ENCODE results near the gene FRMPD4.

FRMPD4 gene

DNA sequence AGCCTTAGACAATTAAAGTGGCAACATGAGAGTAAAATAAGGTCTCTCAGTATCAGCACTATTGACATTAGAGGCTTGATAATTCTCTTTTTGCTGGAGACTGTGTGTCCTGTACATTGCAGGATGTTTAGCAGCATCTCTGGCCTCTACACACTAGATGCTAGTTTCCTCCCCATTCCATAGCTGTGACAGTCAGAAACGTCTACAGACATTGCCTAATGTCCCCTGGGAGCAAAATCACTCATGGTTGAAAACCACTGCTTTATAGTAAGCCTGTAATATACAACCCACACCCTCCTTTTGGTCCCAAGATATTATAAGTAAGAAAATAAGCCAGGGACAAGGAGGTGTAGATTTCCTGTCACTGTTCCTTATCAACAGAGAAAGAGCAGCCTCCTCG lies 166.0 kb downstream of the FRMPD4 start:
- H3K27me3 Mint-ChIP-seq, result no peaks in the 10 kb centered on the region
- H3K4me1 Mint-ChIP-seq, result no peaks in the 10 kb centered on the region
- no peaks in the 10 kb centered on the region for H3K36me3 Mint-ChIP-seq
- CTCF ChIA-PET, result no interaction called here
- DNase-seq, result no peak
- H3K27ac Mint-ChIP-seq, result no peak overlapping the region
- no peak overlapping the region for H3K4me3 Mint-ChIP-seq
- H3K9me3 Mint-ChIP-seq, result no peaks in the 10 kb centered on the region

DNA sequence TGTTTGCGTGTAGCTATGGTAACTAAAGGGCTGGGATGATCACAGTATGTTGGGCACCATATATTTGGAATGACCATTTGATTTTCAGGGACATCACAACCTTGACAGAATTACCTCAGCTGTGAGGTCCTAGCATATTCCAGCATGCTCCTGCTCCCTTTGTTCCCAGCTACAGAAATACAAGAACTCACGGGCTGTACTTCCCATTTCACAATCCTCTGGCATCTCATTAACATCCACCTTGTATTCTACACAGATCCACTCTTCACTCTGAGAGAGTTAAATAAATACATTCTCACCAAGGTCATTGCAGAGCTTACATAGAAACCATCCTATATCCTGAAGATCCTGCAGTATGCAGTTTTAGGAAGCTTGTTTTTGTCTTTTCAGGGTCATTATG lies 169.7 kb downstream of the FRMPD4 start:
- CTCF ChIA-PET, result no interaction called here
- Mint-ChIP-seq H3K27ac (no peak overlapping the region), H3K36me3 (no peaks in the 10 kb centered on the region), H3K4me1 (no peaks in the 10 kb centered on the region), H3K4me3 (no peak overlapping the region), H3K27me3 (no peaks in the 10 kb centered on the region), H3K9me3 (no peaks in the 10 kb centered on the region)
- DNase-seq, result no peak

DNA sequence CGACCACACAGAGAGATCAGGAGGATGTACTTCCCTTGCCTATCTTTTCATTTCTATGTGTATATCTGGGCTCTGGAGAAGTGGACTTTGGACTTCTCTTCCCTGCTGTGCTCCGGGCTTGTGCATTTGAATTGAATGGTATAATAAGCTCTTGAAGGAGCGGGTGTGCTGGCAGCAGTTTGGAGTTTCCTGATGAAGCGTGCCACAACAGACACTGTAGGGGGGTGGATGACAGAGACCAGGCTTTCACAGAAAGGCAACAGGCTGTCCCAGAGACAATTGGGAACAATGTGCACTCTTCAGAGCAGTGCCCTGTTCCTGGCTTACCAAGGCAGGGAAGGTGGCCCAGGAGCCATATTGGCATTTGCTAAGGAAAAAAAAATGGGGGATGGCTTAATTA lies 170.1 kb downstream of the FRMPD4 start:
- no peak overlapping the region for H3K27ac Mint-ChIP-seq
- no peaks in the 10 kb centered on the region for H3K27me3 Mint-ChIP-seq
- DNase-seq, result no peak
- CTCF ChIA-PET, result no interaction called here
- H3K4me3 Mint-ChIP-seq, result no peak overlapping the region
- no peaks in the 10 kb centered on the region for H3K4me1 Mint-ChIP-seq
- H3K36me3 Mint-ChIP-seq, result no peaks in the 10 kb centered on the region
- H3K9me3 Mint-ChIP-seq, result no peaks in the 10 kb centered on the region

DNA sequence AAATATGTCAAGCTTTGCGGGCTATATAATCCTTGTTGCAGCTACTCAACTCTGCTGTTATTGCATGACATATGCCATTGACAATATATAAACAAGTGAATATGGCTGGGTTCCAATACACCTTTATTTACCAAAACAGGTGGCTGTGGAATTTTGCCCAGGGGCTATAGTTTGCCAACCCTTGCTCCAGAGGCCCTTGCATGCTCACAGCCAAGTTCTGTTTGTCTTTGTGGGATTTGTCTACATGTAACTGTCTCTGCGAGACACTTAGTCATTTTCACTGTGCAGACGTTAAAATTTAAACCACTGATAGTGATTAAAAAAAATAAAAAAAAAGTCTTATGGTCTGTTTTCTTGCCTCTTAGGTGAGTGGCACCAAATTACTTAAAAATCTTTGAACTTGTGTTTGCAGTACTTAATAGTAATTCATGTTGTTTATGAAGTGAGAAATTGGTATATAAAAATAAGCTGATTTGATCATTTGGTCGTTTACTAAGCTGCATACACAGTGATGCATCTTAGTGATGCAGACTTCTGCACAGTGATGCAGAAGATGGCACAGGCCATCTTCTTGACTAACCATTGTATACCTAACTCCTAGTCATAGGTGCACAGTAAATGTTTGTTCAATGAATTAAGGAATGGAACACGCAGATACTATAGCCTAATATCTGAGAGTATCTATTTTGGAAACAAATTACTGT lies 170.9 kb downstream of the FRMPD4 start:
- Mint-ChIP-seq H3K4me1 (no peaks in the 10 kb centered on the region), H3K36me3 (no peaks in the 10 kb centered on the region), H3K27me3 (no peaks in the 10 kb centered on the region), H3K27ac (no peak overlapping the region), H3K9me3 (no peaks in the 10 kb centered on the region), H3K4me3 (no peak overlapping the region)
- DNase-seq, result no peak
- CTCF ChIA-PET, result no interaction called here

DNA sequence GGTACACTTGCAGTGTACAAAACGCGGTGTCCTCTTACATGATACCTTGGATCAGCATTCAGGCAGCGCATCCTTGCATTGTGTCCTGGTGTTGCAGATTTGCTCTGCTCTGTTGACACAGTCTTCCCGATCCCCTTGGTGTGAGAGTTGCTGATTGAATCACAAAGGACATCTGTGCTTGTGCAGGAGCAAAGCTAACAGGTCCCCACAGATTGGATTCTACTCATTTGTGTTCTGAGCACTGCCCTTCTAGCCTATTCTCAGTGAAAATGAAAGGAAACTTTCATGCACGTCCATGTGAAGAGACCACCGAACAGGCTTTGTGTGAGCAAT lies 171.4 kb downstream of the FRMPD4 start:
- Mint-ChIP-seq H3K27ac (no peak overlapping the region), H3K9me3 (no peaks in the 10 kb centered on the region), H3K4me1 (no peaks in the 10 kb centered on the region), H3K36me3 (no peaks in the 10 kb centered on the region), H3K27me3 (no peaks in the 10 kb centered on the region), H3K4me3 (no peak overlapping the region)
- no peak for DNase-seq
- CTCF ChIA-PET, result no interaction called here

DNA sequence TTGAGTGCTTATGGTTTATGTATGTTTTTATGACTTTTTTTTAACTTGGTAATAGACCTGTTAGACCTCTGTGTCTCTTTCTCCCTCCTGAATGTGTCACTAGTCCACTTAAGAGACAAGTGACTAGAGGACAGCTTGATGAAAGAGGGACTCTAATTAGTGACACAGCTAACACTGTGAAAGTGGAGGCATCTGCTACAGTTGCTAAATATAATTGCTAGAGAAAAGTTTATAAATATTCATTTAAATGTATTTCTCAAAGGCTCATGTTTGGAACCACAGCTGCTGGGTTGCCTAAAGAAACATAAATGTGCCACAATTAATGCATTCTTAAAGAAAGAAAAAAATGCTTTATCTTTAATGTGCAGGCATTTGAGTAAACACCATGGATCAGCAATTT lies 176.4 kb downstream of the FRMPD4 start:
- H3K9me3 Mint-ChIP-seq, result no peaks in the 10 kb centered on the region
- no peak overlapping the region for H3K27ac Mint-ChIP-seq
- H3K4me3 Mint-ChIP-seq, result no peak overlapping the region
- CTCF ChIA-PET, result no interaction called here
- H3K4me1 Mint-ChIP-seq, result no peaks in the 10 kb centered on the region
- H3K27me3 Mint-ChIP-seq, result no peaks in the 10 kb centered on the region
- no peak for DNase-seq
- H3K36me3 Mint-ChIP-seq, result no peaks in the 10 kb centered on the region

DNA sequence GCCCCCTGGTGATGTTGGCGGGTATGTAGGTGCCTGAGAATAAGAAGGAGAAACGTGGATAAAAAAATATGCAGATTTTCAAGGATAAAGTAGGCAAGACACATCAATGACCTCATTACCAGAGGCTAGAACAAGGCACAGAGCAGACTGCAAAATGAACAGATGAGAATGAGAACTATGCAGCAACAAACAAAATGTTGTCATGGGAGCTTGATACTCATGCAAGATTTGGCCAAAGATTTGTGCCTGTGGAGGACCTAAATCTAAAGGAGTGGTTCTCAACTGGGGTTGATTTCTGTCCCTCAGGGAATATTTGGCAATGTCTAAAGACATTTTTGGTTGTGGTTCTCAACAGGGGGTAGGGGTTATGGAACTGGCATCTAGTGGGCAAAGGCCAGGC lies 177.3 kb downstream of the FRMPD4 start:
- H3K9me3 Mint-ChIP-seq, result no peaks in the 10 kb centered on the region
- CTCF ChIA-PET, result no interaction called here
- H3K4me1 Mint-ChIP-seq, result no peaks in the 10 kb centered on the region
- DNase-seq, result no peak
- H3K27me3 Mint-ChIP-seq, result no peaks in the 10 kb centered on the region
- H3K4me3 Mint-ChIP-seq, result no peak overlapping the region
- H3K36me3 Mint-ChIP-seq, result no peaks in the 10 kb centered on the region
- no peak overlapping the region for H3K27ac Mint-ChIP-seq

DNA sequence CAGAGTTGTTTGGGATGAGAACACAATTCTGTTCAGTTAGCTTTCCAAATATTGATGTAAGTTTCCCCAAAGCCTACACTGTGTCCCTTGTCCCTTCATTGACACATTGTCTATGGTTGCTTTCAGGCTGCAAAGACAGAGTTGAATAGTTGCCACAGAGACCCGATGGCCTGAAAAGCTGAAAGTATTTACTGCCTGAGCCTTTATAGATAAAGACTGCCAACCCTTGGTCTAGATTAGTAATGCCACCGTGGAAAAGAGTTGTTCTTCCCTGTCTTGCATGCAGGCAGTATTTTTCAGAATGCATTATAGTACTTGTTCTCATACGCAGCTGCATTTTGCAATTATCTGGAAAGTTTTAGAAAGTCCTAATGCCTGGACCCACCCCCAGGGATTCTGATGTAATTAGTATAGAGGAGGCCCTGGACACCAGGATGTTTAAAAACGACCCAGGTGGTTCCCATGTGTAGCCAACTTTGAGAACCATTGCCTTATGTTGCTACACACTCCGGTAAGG lies 180.8 kb downstream of the FRMPD4 start:
- CTCF ChIA-PET, result no interaction called here
- no peaks in the 10 kb centered on the region for H3K27me3 Mint-ChIP-seq
- no peaks in the 10 kb centered on the region for H3K9me3 Mint-ChIP-seq
- DNase-seq, result no peak
- H3K4me3 Mint-ChIP-seq, result no peak overlapping the region
- H3K27ac Mint-ChIP-seq, result no peak overlapping the region
- H3K36me3 Mint-ChIP-seq, result no peaks in the 10 kb centered on the region
- H3K4me1 Mint-ChIP-seq, result no peaks in the 10 kb centered on the region

DNA sequence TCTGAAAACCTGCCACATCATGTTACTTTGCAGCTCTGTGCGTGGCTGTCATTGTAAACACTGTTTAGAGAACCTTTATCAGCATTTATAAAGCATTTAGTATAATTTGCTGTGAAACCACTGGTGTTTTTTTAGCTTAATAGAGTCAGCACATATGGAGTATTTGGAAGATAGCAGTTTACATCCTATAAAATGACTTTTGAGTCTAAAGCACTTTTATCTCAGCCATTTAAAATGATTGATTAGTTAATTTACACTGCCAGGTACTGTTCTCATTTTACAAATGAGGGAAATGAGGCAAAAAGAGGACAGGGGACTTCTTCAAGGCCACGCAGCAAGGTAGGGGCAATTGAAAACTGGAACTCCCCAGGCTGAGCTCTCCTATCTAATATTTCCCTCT lies 181.7 kb downstream of the FRMPD4 start:
- CTCF ChIA-PET, result no interaction called here
- H3K27me3 Mint-ChIP-seq, result no peaks in the 10 kb centered on the region
- no peak for DNase-seq
- H3K4me1 Mint-ChIP-seq, result no peaks in the 10 kb centered on the region
- no peaks in the 10 kb centered on the region for H3K36me3 Mint-ChIP-seq
- H3K9me3 Mint-ChIP-seq, result no peaks in the 10 kb centered on the region
- no peak overlapping the region for H3K4me3 Mint-ChIP-seq
- H3K27ac Mint-ChIP-seq, result no peak overlapping the region

DNA sequence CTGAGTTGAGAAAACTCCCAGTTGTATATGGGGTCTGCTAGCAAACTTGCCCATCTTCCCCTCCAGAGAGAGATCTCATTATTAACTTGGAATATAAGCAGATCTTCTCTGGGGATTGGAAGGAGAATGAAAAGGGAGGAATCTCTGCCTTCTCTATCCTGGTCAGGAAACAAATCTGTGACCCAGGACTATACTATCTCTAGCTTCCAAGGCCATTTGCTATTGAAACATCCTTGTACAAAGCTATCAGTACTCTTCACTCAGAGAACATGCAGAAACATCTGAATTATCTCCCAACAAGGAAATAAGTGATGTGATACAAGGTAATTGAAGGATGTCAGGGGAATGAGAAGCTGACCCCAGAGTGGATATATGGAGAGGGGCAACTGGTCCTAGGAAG lies 183.8 kb downstream of the FRMPD4 start:
- CTCF ChIA-PET, result no interaction called here

DNA sequence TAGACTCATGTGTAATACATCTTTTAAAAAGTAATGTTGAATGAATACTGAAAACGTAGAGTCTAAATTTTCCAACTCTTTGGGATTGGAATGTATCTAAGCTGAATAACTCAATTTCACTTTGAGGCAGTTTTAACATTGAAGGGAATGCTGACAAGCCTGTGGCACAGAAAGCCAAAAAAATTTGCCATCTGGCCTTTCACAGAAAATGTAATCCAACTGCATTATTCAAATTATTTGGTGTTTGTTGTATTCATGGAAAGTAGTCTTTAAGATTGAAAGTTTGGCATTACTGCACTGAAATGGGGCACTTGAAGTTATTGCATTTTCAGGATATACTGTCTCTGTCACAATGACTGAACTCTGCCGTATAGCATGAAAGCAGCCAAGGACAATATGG lies 186.9 kb downstream of the FRMPD4 start:
- H3K27me3 Mint-ChIP-seq, result no peaks in the 10 kb centered on the region
- no peak overlapping the region for H3K27ac Mint-ChIP-seq
- CTCF ChIA-PET, result interaction anchor here (0.6 kb wide), 1 partner anchor 19 kb away, joined by 3 read pairs; no protein-coding TSS in a partner anchor
- no peaks in the 10 kb centered on the region for H3K4me1 Mint-ChIP-seq
- H3K4me3 Mint-ChIP-seq, result no peak overlapping the region
- H3K9me3 Mint-ChIP-seq, result no peaks in the 10 kb centered on the region
- H3K36me3 Mint-ChIP-seq, result no peaks in the 10 kb centered on the region
- DNase-seq, result no peak

More for the DNA sequence above, 183.8 kb downstream of the FRMPD4 start:
- H3K4me3 Mint-ChIP-seq, result no peak overlapping the region
- H3K27me3 Mint-ChIP-seq, result no peaks in the 10 kb centered on the region
- peak overlapping the region; percentile 17 for H3K27ac Mint-ChIP-seq
- H3K36me3 Mint-ChIP-seq, result no peaks in the 10 kb centered on the region
- H3K9me3 Mint-ChIP-seq, result no peaks in the 10 kb centered on the region
- no peak for DNase-seq
- no peaks in the 10 kb centered on the region for H3K4me1 Mint-ChIP-seq

DNA sequence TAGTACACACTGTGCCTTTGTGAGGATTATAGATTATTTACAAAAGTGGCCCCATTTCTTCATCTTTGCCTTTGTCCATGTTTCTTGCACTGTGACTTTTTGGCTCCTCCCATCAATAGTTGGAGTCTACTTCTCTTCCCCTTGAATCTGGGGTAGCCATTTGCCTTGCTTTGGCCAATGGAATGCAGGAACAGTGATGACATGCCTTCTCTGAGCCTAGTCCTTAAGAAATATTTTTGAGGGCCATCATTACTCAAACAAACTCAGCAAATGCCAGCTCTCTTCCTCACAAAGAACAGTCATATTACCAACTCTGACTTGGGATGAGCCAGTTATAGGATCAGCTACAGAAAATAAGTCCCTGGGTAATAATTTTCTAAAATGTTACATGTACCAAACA lies 189.6 kb downstream of the FRMPD4 start:
- Mint-ChIP-seq H3K36me3 (no peaks in the 10 kb centered on the region), H3K27me3 (no peaks in the 10 kb centered on the region), H3K4me3 (no peak overlapping the region), H3K9me3 (no peaks in the 10 kb centered on the region), H3K27ac (no peak overlapping the region), H3K4me1 (no peaks in the 10 kb centered on the region)
- DNase-seq, result no peak
- CTCF ChIA-PET, result no interaction called here

DNA sequence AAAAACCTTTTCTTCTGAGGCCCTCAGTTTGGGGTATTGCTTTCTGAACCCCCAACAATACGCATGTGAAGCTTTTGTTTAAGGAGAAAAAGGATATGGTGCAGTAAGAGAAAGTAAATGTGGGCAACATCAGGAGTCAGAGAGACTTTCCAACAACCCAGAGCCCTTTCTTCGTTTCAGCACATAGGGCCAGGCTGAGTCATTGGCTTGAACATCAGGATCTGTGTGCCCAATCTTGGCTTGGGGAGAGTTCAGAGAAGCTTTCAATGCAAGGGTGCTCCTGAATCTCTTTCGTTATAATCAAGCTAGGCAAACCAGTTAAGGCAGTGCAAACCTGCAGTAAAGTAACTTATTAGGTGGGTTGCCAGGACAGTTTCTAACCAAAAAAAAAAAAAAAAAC lies 191.2 kb downstream of the FRMPD4 start:
- no peaks in the 10 kb centered on the region for H3K4me1 Mint-ChIP-seq
- H3K4me3 Mint-ChIP-seq, result no peak overlapping the region
- no peak overlapping the region for H3K27ac Mint-ChIP-seq
- H3K9me3 Mint-ChIP-seq, result no peaks in the 10 kb centered on the region
- H3K36me3 Mint-ChIP-seq, result no peaks in the 10 kb centered on the region
- CTCF ChIA-PET, result no interaction called here
- DNase-seq, result no peak
- H3K27me3 Mint-ChIP-seq, result no peaks in the 10 kb centered on the region

DNA sequence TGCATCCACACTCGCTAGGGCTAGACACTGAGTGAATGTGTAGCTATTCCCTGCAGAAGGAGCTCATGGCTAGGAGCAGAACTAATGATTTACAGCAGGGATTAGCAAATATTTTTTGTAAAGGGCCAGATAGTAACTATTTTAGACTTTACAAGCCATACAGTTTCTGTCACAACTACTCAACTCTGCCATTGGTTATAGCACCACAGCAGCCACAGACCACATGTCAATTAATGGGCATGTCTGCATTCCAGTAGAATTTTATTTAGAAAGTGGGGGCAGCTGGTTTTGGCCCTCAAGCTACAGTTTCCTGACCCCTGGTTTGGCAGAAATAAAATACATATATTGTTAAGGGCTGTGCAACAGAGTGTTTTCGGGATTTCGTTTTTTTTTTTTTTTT lies 192.6 kb downstream of the FRMPD4 start:
- Mint-ChIP-seq H3K27me3 (no peaks in the 10 kb centered on the region), H3K4me3 (no peak overlapping the region), H3K36me3 (no peaks in the 10 kb centered on the region), H3K9me3 (no peaks in the 10 kb centered on the region), H3K4me1 (no peaks in the 10 kb centered on the region), H3K27ac (no peak overlapping the region)
- CTCF ChIA-PET, result no interaction called here
- DNase-seq, result no peak

DNA sequence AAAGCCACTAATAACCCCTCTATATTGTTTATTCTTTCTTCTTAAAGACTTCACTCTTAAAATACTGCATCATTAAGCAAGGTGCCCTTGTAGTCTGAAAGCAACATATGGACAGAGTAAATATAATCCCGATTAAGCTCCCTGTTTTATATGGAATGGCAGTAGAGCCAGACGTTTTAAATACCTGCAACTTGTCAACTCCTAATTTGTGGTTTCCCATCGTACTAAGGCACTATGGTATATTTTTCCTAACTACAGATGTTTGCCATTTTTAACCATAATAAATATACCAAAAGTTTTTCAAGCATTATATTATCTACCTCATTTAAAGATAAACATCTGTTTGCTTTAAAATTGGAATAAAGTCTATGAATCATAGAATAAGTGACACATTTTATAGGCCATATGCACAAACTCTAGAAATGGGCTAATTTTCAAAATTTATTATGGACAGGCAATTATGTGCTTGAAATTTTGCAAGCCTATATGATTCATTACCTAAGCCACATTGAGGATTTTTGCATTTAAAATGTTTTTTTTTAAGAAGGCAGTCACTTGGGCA lies 194.6 kb downstream of the FRMPD4 start:
- H3K4me3 Mint-ChIP-seq, result no peak overlapping the region
- CTCF ChIA-PET, result no interaction called here
- no peaks in the 10 kb centered on the region for H3K27me3 Mint-ChIP-seq
- no peaks in the 10 kb centered on the region for H3K4me1 Mint-ChIP-seq
- no peaks in the 10 kb centered on the region for H3K36me3 Mint-ChIP-seq
- H3K9me3 Mint-ChIP-seq, result no peaks in the 10 kb centered on the region
- H3K27ac Mint-ChIP-seq, result no peak overlapping the region
- DNase-seq, result no peak

DNA sequence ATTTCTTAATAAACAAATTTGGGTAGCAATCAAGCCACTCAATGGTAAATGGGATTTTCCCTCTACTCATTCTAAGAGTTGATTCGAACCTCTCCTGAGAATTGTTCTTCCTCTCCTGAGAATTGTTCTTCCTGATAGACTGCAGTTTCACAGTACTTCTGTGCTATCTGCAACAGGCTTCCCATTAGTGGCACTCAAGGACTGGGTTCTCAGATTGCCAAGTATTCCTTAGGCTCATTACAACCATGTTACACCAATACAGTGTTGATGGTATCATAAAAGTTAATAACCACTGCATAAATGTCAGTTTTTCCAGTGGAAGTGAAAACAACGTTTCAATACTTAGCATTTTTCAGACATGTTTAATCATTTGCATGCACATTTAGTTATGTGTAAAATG lies 201.6 kb downstream of the FRMPD4 start:
- no peaks in the 10 kb centered on the region for H3K4me1 Mint-ChIP-seq
- H3K36me3 Mint-ChIP-seq, result no peaks in the 10 kb centered on the region
- H3K4me3 Mint-ChIP-seq, result no peak overlapping the region
- no peaks in the 10 kb centered on the region for H3K9me3 Mint-ChIP-seq
- CTCF ChIA-PET, result no interaction called here
- DNase-seq, result no peak
- no peaks in the 10 kb centered on the region for H3K27me3 Mint-ChIP-seq
- H3K27ac Mint-ChIP-seq, result no peak overlapping the region
